GM12878 (cell line): ENCODE measurements around the gene TCF20. TPM values are rescaled to one million over a fixed set of nuclear protein-coding genes. Genes with fewer than 3 reads are reported as not detected.

Experiments
- ATAC-seq: fragments of 200-7000 bp; cut with Tn5 transposase; 3 replicates; pipeline ENCODE4 v1.9.1; 2020; ENCODE audit warnings: mild to moderate bottlenecking, moderate library complexity
- BruUV-seq: library from RNA; stranded (reverse); fragments of 400-500 nt; replicated peaks from 2 replicates; lab custom pipeline; 2021; lab: Mats Ljungman, UMichigan
- CTCF ChIA-PET: fragments of 300-600 bp; sonication (Branson Sonifier 250); formaldehyde crosslinking; extraction: SDS; loops from one replicate; lab custom pipeline; 2021; ENCODE audit warnings: inconsistent platforms; lab: Yijun Ruan, JAX
- POLR2A ChIA-PET: fragments of 350-600 bp; formaldehyde crosslinking; extraction: SDS; loops from one replicate; lab custom pipeline; 2021; ENCODE audit warnings: inconsistent platforms; lab: Charles Lee
- RAD21 ChIA-PET: fragments of 300-600 bp; sonication (Branson Sonifier 250); formaldehyde crosslinking; loops from one replicate; lab custom pipeline; 2023; ENCODE audit warnings: antibody characterized with exemption; ENCODE audit not compliant: unreplicated experiment; lab: Charles Lee
- SMC1A ChIA-PET: fragments of 300-600 bp; sonication (Branson Sonifier 250); formaldehyde crosslinking; loops from one replicate; lab custom pipeline; 2023; ENCODE audit not compliant: unreplicated experiment, uncharacterized antibody; lab: Charles Lee
- DNase-seq: peaks from one replicate; pipeline ENCODE4 v3.0.0-alpha.2; 2011; ENCODE audit warnings: low read depth, low spot score
- FAIRE-seq: peaks from 3 replicates; lab custom pipeline; 2011; peaks lifted over from hg19 to GRCh38; lab: Jason Lieb, UNC
- H2AFZ ChIP-seq: 2 replicates; pipeline ENCODE4 v1.6.0; 2011; ENCODE audit warnings: low read depth, low read length, control low read depth; ENCODE audit not compliant: control insufficient read depth
- H3K27ac ChIP-seq: 2 replicates; pipeline ENCODE4 v1.5.1; 2011; ENCODE audit warnings: control low read depth; ENCODE audit not compliant: control insufficient read depth, insufficient read depth
- H3K27me3 ChIP-seq, 2 experiments: replicated peaks in 1 of 2; 2 replicates each; pipeline versions ENCODE4 v1.6.0 to v1.6.1; 2011; ENCODE audit warnings: low read length in 1 of 2; ENCODE audit not compliant: control insufficient read depth in 2 of 2, insufficient read depth in 2 of 2
- H3K36me3 ChIP-seq, 2 experiments: 2 replicates each; pipeline ENCODE4 v1.5.1; 2011; ENCODE audit warnings: low read length in 1 of 2; ENCODE audit not compliant: control insufficient read depth in 2 of 2, insufficient read depth in 2 of 2
- H3K4me1 ChIP-seq: 2 replicates; pipeline ENCODE4 v1.6.1; 2011; ENCODE audit warnings: mild to moderate bottlenecking, low read length, moderate library complexity, mixed read lengths; ENCODE audit not compliant: control insufficient read depth, insufficient read depth
- H3K4me2 ChIP-seq: 2 replicates; pipeline ENCODE4 v1.6.0; 2011; ENCODE audit warnings: control low read depth; ENCODE audit not compliant: control insufficient read depth, insufficient read depth
- H3K4me3 ChIP-seq: fragments of 200-600 bp; sonication (generic); 2 replicates; pipeline ENCODE4 v1.5.1; 2016
- H3K79me2 ChIP-seq: 2 replicates; pipeline ENCODE4 v1.6.0; 2011; ENCODE audit warnings: low read length; ENCODE audit not compliant: control insufficient read depth, insufficient read depth
- H3K9ac ChIP-seq: 2 replicates; pipeline ENCODE4 v1.8.0; 2011; ENCODE audit warnings: low read length, control low read depth, mixed read lengths; ENCODE audit not compliant: control insufficient read depth, insufficient read depth
- H3K9me3 ChIP-seq: replicated peaks from 3 replicates; pipeline ENCODE4 v1.5.1; 2011; ENCODE audit warnings: mild to moderate bottlenecking, low read length; ENCODE audit not compliant: control insufficient read depth, insufficient read depth
- H4K20me1 ChIP-seq: 2 replicates; pipeline ENCODE4 v1.6.0; 2011; ENCODE audit not compliant: control insufficient read depth, insufficient read depth
- ATF2 ChIP-seq: IDR thresholded peaks from 2 replicates; pipeline ENCODE4 v1.6.1; 2012; ENCODE audit warnings: low read length, inconsistent platforms
- CREB1 ChIP-seq: IDR thresholded peaks from 2 replicates; pipeline ENCODE4 v1.6.1; 2012; ENCODE audit warnings: low read depth, mild to moderate bottlenecking, inconsistent platforms
- FOXK2 ChIP-seq: fragments of 450-650 bp; IDR thresholded peaks from 2 replicates; pipeline ENCODE4 v1.6.1; 2017; ENCODE audit warnings: mild to moderate bottlenecking, moderate library complexity
- IKZF1 ChIP-seq: fragments of 450-650 bp; conservative IDR thresholded peaks from 2 replicates; pipeline ENCODE4 v1.6.1; 2017; ENCODE audit warnings: antibody characterized with exemption, mild to moderate bottlenecking
- NFXL1 ChIP-seq: fragments of 450-650 bp; IDR thresholded peaks from 2 replicates; pipeline ENCODE4 v1.6.1; 2017; ENCODE audit warnings: antibody characterized with exemption, mild to moderate bottlenecking, borderline replicate concordance
- POLR2A ChIP-seq: IDR thresholded peaks from 2 replicates; pipeline ENCODE4 v1.6.1; 2011; ENCODE audit warnings: low read depth, mild to moderate bottlenecking, low read length
- SREBF2 ChIP-seq: IDR thresholded peaks from 2 replicates; pipeline ENCODE4 v1.6.1; 2012; ENCODE audit warnings: mild to moderate bottlenecking, low read length
- STAT3 ChIP-seq: IDR thresholded peaks from 2 replicates; pipeline ENCODE4 v1.6.1; 2011; ENCODE audit warnings: low read depth, low read length, improper control_type of control experiment
- TCF12 ChIP-seq: IDR thresholded peaks from 2 replicates; pipeline ENCODE4 v1.6.1; 2011; ENCODE audit warnings: low read depth, mild to moderate bottlenecking, low read length
- WGBS: methylation state at CpG from one replicate; pipeline ENCODE4 v1.1.6; 2016; ENCODE audit warnings: low lambda C conversion rate; ENCODE audit not compliant: insufficient replicate concordance, insufficient coverage; ENCODE audit errors: missing lambda C conversion rate; 5-methylcytosine and 5-hydroxymethylcytosine counted together
- in situ Hi-C: fragments of 300-500 bp; cut with MboI; formaldehyde crosslinking; loops from 9 replicates; pipeline ENCODE4 v1.14.3; 2018; ENCODE audit warnings: mixed read lengths
- intact Hi-C: fragments of 100-400 bp; cut with micrococcal nuclease; formaldehyde crosslinking; loops from one replicate; pipeline ENCODE4 v1.14.2; 2022; ENCODE audit not compliant: unreplicated experiment
- polyA plus RNA-seq, 11 experiments: library from polyadenylated mRNA; depleted of rRNA in 4 of 11; unstranded in 6 of 11; stranded (reverse) in 5 of 11; fragments of >200 nt; fragmentation: Nextera tagmentation in 4 of 11; fragmentation: Illumina TruSeq in 1 of 11; extraction: Ambion mirVana in 4 of 11; extraction: Trizol in 1 of 11; gene quantifications; 1 replicate in 1 of 11; 2 replicates in 10 of 11; pipeline versions ENCODE4 v1.2.1 to v1.2.3, GENCODE V29; 2011 to 2016; ENCODE audit warnings: inconsistent platforms in 2 of 11, missing spikeins in 2 of 11, low read depth in 1 of 11
- total RNA-seq, 4 experiments: library from RNA; depleted of rRNA in 3 of 4; stranded (reverse); fragments of >200 nt in 3 of 4; fragmentation: Illumina TruSeq in 1 of 4; extraction: Trizol in 1 of 4; gene quantifications; 2 replicates each; pipeline versions ENCODE4 v1.2.1 to v1.2.3, GENCODE V29; 2013 to 2021

Gene TCF20
- total and polyA plus RNA-seq, 10 of the 15 experiments (the other 5 are each of a cell fraction or from before 2014, with no cell fraction given), result 0.64 to 52.9 (median 22.6) TPM

- 13% methylated on average over 48 of the region's 72 CpGs for WGBS
- DNase-seq (no peak), FAIRE-seq (no peak), ATAC-seq (no peak)
- TF ChIP-seq NFXL1 (peak; percentile 97), FOXK2 (no peak), ATF2 (no peak), SREBF2 (no peak), CREB1 (peak; percentile 72), IKZF1 (no peak), TCF12 (no peak), STAT3 (no peak), POLR2A (no peak)
- no peaks in the 10 kb centered on the region for H3K9me3 ChIP-seq
- no peaks in the 10 kb centered on the region for H3K79me2 ChIP-seq
- no peaks in the 10 kb centered on the region for H3K36me3 ChIP-seq
- H3K4me2 ChIP-seq, result peak overlapping the region; percentile 65; the same call in 1 of the 2 replicates
- no peak overlapping the region for H3K9ac ChIP-seq
- in situ Hi-C loops, result no loop called here
- POLR2A ChIA-PET, result no interaction called here
- intact Hi-C loops, result no loop called here
- H3K4me3 ChIP-seq, result no peak overlapping the region
- SMC1A ChIA-PET, result no interaction called here
- H2AFZ ChIP-seq, result no peak overlapping the region
- no peak overlapping the region for H3K27ac ChIP-seq
- CTCF ChIA-PET, result no interaction called here
- H3K4me1 ChIP-seq, result peaks cover 10% of the 10 kb centered on the region
- RAD21 ChIA-PET, result no interaction called here
- H3K27me3 ChIP-seq, result peaks cover 5 to 7% of the 10 kb centered on the region in 2 experiments
- BruUV-seq, result no TSS peak
- H4K20me1 ChIP-seq, result no peaks in the 10 kb centered on the region
These were observed 13.1 kb upstream of the TCF20 start for GRCh38 chr22:42283278-42284201.
